Muscle of arm (tissue), 12 donors: Measurements from ENCODE around the gene OPN1SW. TPM values are rescaled to one million over a fixed set of nuclear protein-coding genes. Genes with fewer than 3 reads are reported as not detected.

Experiments used
- DNase-seq: peaks from one replicate; pipeline ENCODE4 v3.0.0-alpha.2; 2013
- polyA plus RNA-seq, 12 donors: library from polyadenylated mRNA; unstranded; fragments of 120-200 nt; gene quantifications; one replicate each; pipeline ENCODE4 v1.2.1, GENCODE V29; 2013; ENCODE audit not compliant: insufficient read length in 12 of 12

Gene OPN1SW
- polyA plus RNA-seq, 12 donors, result 1.4 to 3.9 (median 2.4) TPM; not detected in 2

- no peak for DNase-seq
Measured at GRCh38 chr7:128793181-128793547, 17.6 kb upstream of the OPN1SW start.

GRCh38 chr7:128792471-128793180 lies 17.0 kb upstream of the OPN1SW start:
- DNase-seq, result no peak

- no peak for DNase-seq
Measured at GRCh38 chr7:128791972-128792327, 16.4 kb upstream of the OPN1SW start.

GRCh38 chr7:128791121-128791971 lies 15.8 kb upstream of the OPN1SW start, which contains the start of gene CCDC136:
Gene CCDC136 (plus strand): TSS chr7:128791968. CDS start chr7:128792412, 444 bp downstream.
- DNase-seq, result no peak

GRCh38 chr7:128790315-128791041 lies 14.9 kb upstream of the OPN1SW start:
- no peak for DNase-seq

GRCh38 chr7:128788446-128789412 lies 13.1 kb upstream of the OPN1SW start:
- DNase-seq, result no peak

GRCh38 chr7:128785738-128786137 lies 10.1 kb upstream of the OPN1SW start:
- DNase-seq, result no peak

GRCh38 chr7:128783143-128783861 lies 7.7 kb upstream of the OPN1SW start:
- DNase-seq, result peak; percentile 90

- no peak for DNase-seq
Measured at GRCh38 chr7:128781851-128782250, 6.3 kb upstream of the OPN1SW start.

- peak; percentile 88 for DNase-seq
Measured at GRCh38 chr7:128781126-128781525, 5.5 kb upstream of the OPN1SW start.

- DNase-seq, result no peak
Measured at GRCh38 chr7:128778946-128779345, 3.4 kb upstream of the OPN1SW start.

- DNase-seq, result no peak
Measured at GRCh38 chr7:128777156-128778123, 1.8 kb upstream of the OPN1SW start.

- DNase-seq, result no peak
Measured at GRCh38 chr7:128774921-128775320, 673 bp downstream of the OPN1SW start.

- no peak for DNase-seq
Measured at GRCh38 chr7:128774029-128774689, 1.4 kb downstream of the OPN1SW start.

- no peak for DNase-seq
Measured at GRCh38 chr7:128773604-128774003, 2.0 kb downstream of the OPN1SW start.

- DNase-seq, result no peak
Measured at GRCh38 chr7:128770233-128770632, 5.4 kb downstream of the OPN1SW start.

GRCh38 chr7:128767475-128768110 lies 8.0 kb downstream of the OPN1SW start:
- no peak for DNase-seq

- no peak for DNase-seq
Measured at GRCh38 chr7:128763541-128763940, 12.1 kb downstream of the OPN1SW start.
